IMR-90 (cell line): Measurements from ENCODE around the gene PNKD. TPM values are rescaled to one million over a fixed set of nuclear protein-coding genes. Genes with fewer than 3 reads are reported as not detected.

Experiments
- ATAC-seq: fragments of 200-7000 bp; cut with Tn5 transposase; 2 replicates; pipeline ENCODE4 v1.9.1; 2020; ENCODE audit warnings: low read depth, mild to moderate bottlenecking, moderate library complexity
- BruUV-seq: library from RNA; stranded (reverse); fragments of 400-500 nt; replicated peaks from 2 replicates; lab custom pipeline; 2021; lab: Mats Ljungman, UMichigan
- CTCF ChIA-PET: fragments of 300-600 bp; formaldehyde crosslinking; extraction: SDS; loops from one replicate; lab custom pipeline; 2021; ENCODE audit warnings: antibody characterized with exemption; lab: Yijun Ruan, JAX
- POLR2A ChIA-PET: fragments of 300-600 bp; sonication (Branson Sonifier 250); formaldehyde crosslinking; loops from one replicate; lab custom pipeline; 2022; ENCODE audit warnings: antibody characterized with exemption; ENCODE audit not compliant: unreplicated experiment; lab: Charles Lee
- DNase-seq: peaks from one replicate; pipeline ENCODE4 v3.0.0; 2013
- H2AFZ ChIP-seq: replicated peaks from 2 replicates; pipeline ENCODE3; 2013; ENCODE audit warnings: low read length, mild to moderate bottlenecking; ENCODE audit not compliant: poor library complexity
- H2AK5ac ChIP-seq: 2 replicates; pipeline ENCODE4 v1.6.1; 2013; ENCODE audit warnings: low read depth, low read length, inconsistent platforms
- H2AK9ac ChIP-seq: replicated peaks from 2 replicates; pipeline ENCODE3; 2013; ENCODE audit warnings: mild to moderate bottlenecking, low read depth, low read length, moderate library complexity; ENCODE audit not compliant: poor library complexity
- H2BK120ac ChIP-seq: 2 replicates; pipeline ENCODE4 v1.6.1; 2013; ENCODE audit warnings: low read depth, low read length, inconsistent platforms
- H2BK15ac ChIP-seq: 3 replicates; pipeline ENCODE4 v1.6.1; 2013; ENCODE audit warnings: low read depth, low read length, inconsistent platforms
- H2BK20ac ChIP-seq: 2 replicates; pipeline ENCODE4 v1.6.1; 2013; ENCODE audit warnings: low read depth, mild to moderate bottlenecking, inconsistent platforms, low read length, moderate library complexity
- H2BK5ac ChIP-seq: 2 replicates; pipeline ENCODE4 v1.6.1; 2013; ENCODE audit warnings: mild to moderate bottlenecking, low read depth, low read length, inconsistent platforms; ENCODE audit not compliant: poor library complexity, severe bottlenecking
- H3K14ac ChIP-seq: replicated peaks from 2 replicates; pipeline ENCODE4 v1.6.1; 2013; ENCODE audit warnings: low read depth, low read length, inconsistent platforms
- H3K18ac ChIP-seq: 2 replicates; pipeline ENCODE4 v1.6.1; 2013; ENCODE audit warnings: low read depth, low read length, control low read depth
- H3K23ac ChIP-seq: 2 replicates; pipeline ENCODE4 v1.6.1; 2013; ENCODE audit warnings: low read depth, low read length, inconsistent platforms
- H3K27ac ChIP-seq: 2 replicates; pipeline ENCODE4 v1.5.1; 2013; ENCODE audit warnings: mild to moderate bottlenecking, control low read depth, low read length; ENCODE audit not compliant: insufficient read depth
- H3K27me3 ChIP-seq: 2 replicates; pipeline ENCODE4 v1.6.1; 2013; ENCODE audit warnings: low read length; ENCODE audit not compliant: control insufficient read depth, insufficient read depth
- H3K36me3 ChIP-seq: 2 replicates; pipeline ENCODE4 v1.6.1; 2013; ENCODE audit warnings: low read length, mixed read lengths; ENCODE audit not compliant: control insufficient read depth, insufficient read depth
- H3K4ac ChIP-seq: 2 replicates; pipeline ENCODE4 v1.6.1; 2013; ENCODE audit warnings: low read depth, low read length, inconsistent platforms
- H3K4me1 ChIP-seq: 2 replicates; pipeline ENCODE4 v1.6.1; 2013; ENCODE audit warnings: low read length, mixed read lengths; ENCODE audit not compliant: control insufficient read depth, insufficient read depth
- H3K4me2 ChIP-seq: 2 replicates; pipeline ENCODE4 v1.6.1; 2013; ENCODE audit warnings: low read depth, mild to moderate bottlenecking, control low read depth, low read length, moderate library complexity
- H3K4me3 ChIP-seq: 2 replicates; pipeline ENCODE4 v1.5.1; 2013; ENCODE audit warnings: low read depth, mild to moderate bottlenecking, control low read depth, low read length, moderate library complexity; ENCODE audit not compliant: insufficient read depth
- H3K56ac ChIP-seq: 2 replicates; pipeline ENCODE4 v1.6.1; 2013; ENCODE audit warnings: low read length, inconsistent platforms; ENCODE audit not compliant: insufficient read depth; ENCODE audit errors: extremely low read depth
- H3K79me1 ChIP-seq, 2 experiments: 2 replicates each; pipeline ENCODE4 v1.6.1; 2013; ENCODE audit warnings: low read length in 2 of 2, inconsistent platforms in 1 of 2, low read depth in 1 of 2
- H3K9ac ChIP-seq: 2 replicates; pipeline ENCODE4 v1.6.1; 2013; ENCODE audit warnings: low read depth, low read length, control low read depth
- H3K9me1 ChIP-seq: 2 replicates; pipeline ENCODE4 v1.6.1; 2013; ENCODE audit warnings: low read length, inconsistent platforms; ENCODE audit not compliant: insufficient read depth
- H3K9me3 ChIP-seq: 2 replicates; pipeline ENCODE4 v1.6.1; 2013; ENCODE audit warnings: low read length; ENCODE audit not compliant: control insufficient read depth, insufficient read depth
- H4K20me1 ChIP-seq: 2 replicates; pipeline ENCODE4 v1.6.1; 2013; ENCODE audit warnings: low read length, inconsistent platforms; ENCODE audit not compliant: insufficient read depth
- H4K5ac ChIP-seq: 2 replicates; pipeline ENCODE4 v1.6.1; 2013; ENCODE audit warnings: mild to moderate bottlenecking, low read depth, low read length, control low read depth
- H4K8ac ChIP-seq, 2 experiments: 2 replicates each; pipeline ENCODE4 v1.6.1; 2013; ENCODE audit warnings: low read depth in 2 of 2, low read length in 2 of 2, control low read depth in 1 of 2, inconsistent platforms in 1 of 2
- H4K91ac ChIP-seq: 2 replicates; pipeline ENCODE4 v1.6.1; 2013; ENCODE audit warnings: low read depth, low read length, inconsistent platforms; ENCODE audit not compliant: insufficient read depth
- CTCF ChIP-seq: conservative IDR thresholded peaks from 2 replicates; pipeline ENCODE4 v1.5.1; 2012; ENCODE audit warnings: mild to moderate bottlenecking, low read depth, low read length, improper control_type of control experiment
- ELK1 ChIP-seq: fragments of 150-350 bp; IDR thresholded peaks from 2 replicates; pipeline ENCODE4 v1.6.1; 2016; ENCODE audit warnings: low read depth, mild to moderate bottlenecking, low read length, moderate library complexity, borderline replicate concordance
- WGBS, 2 experiments: methylation state at CpG; one replicate each; pipeline versions ENCODE4 v1.1.5 to v1.1.7; 2013; ENCODE audit warnings: missing lambda C conversion rate in 2 of 2; ENCODE audit not compliant: insufficient read length in 1 of 2; ENCODE audit errors: extremely low coverage in 2 of 2; 5-methylcytosine and 5-hydroxymethylcytosine counted together
- dilution Hi-C: fragments of 300-500 bp; cut with HindIII; formaldehyde crosslinking; loops from one replicate; pipeline ENCODE4 v1.14.3; 2018; ENCODE audit warnings: low sequenced_read_pairs; ENCODE audit not compliant: unreplicated experiment
- in situ Hi-C: fragments of 300-500 bp; cut with MboI; formaldehyde crosslinking; loops from 3 replicates; pipeline ENCODE4 v1.14.3; 2019; ENCODE audit warnings: low sequenced_read_pairs, inconsistent platforms, mixed read lengths
- intact Hi-C: fragments of 100-400 bp; cut with micrococcal nuclease; formaldehyde crosslinking; loops from 2 replicates; pipeline ENCODE4 v1.10.0; 2022
- polyA plus RNA-seq, 3 experiments: library from polyadenylated mRNA; depleted of rRNA; stranded (reverse); fragments of >200 nt; gene quantifications; 2 replicates each; pipeline ENCODE4 v1.2.3, GENCODE V29; 2012; ENCODE audit warnings: low replicate concordance in 1 of 3
- total RNA-seq: library from RNA; depleted of rRNA; stranded (reverse); fragments of >200 nt; gene quantifications from 2 replicates; pipeline ENCODE4 v1.2.3, GENCODE V29; 2012

The PNKD gene
- total and polyA plus RNA-seq, 2 of the 4 experiments (the other 2 are of a cell fraction), result 19.2 to 68.5 TPM

GRCh38 chr2:218363736-218364135, 93.4 kb downstream of the PNKD start:
- no TSS peak for BruUV-seq
- H4K20me1 ChIP-seq, result no peaks in the 10 kb centered on the region
- H3K27me3 ChIP-seq, result peaks cover 6% of the 10 kb centered on the region; the same call in 1 of the 2 replicates
- no peak overlapping the region for H4K91ac ChIP-seq
- H3K4me1 ChIP-seq, result peaks cover 2% of the 10 kb centered on the region; the same call in 1 of the 2 replicates
- H3K23ac ChIP-seq, result no peak overlapping the region
- no peak overlapping the region for H4K8ac ChIP-seq
- H2BK15ac ChIP-seq, result no peak overlapping the region
- WGBS, 2 experiments, result 80% methylated on average over 1 of the region's 3 CpGs; no CpG with 5 or more reads in 1 of the 2 experiments
- CTCF ChIA-PET, result no interaction called here
- no peak for DNase-seq
- no peak overlapping the region for H3K27ac ChIP-seq
- dilution Hi-C loops (no loop called here), in situ Hi-C loops (no loop called here), intact Hi-C loops (no loop called here)
- peaks cover 7% of the 10 kb centered on the region for H3K9me3 ChIP-seq
- no peak overlapping the region for H3K56ac ChIP-seq
- ATAC-seq, result no peak
- H3K9ac ChIP-seq, result no peak overlapping the region
- H2BK20ac ChIP-seq, result no peak overlapping the region
- no peaks in the 10 kb centered on the region for H3K9me1 ChIP-seq
- H2AFZ ChIP-seq, result no peak overlapping the region
- H2BK120ac ChIP-seq, result no peak overlapping the region
- no peak overlapping the region for H3K14ac ChIP-seq
- no peak overlapping the region for H2AK9ac ChIP-seq
- no peak overlapping the region for H4K5ac ChIP-seq
- no peak overlapping the region for H2AK5ac ChIP-seq
- no peak overlapping the region for H3K18ac ChIP-seq
- H3K36me3 ChIP-seq, result no peaks in the 10 kb centered on the region
- H3K4ac ChIP-seq, result no peak overlapping the region
- H3K4me2 ChIP-seq, result no peak overlapping the region
- POLR2A ChIA-PET, result no interaction called here
- no peak overlapping the region for H3K4me3 ChIP-seq
- TF ChIP-seq ELK1 (no peak), CTCF (no peak)
- H3K79me1 ChIP-seq, result no peaks in the 10 kb centered on the region
- no peak overlapping the region for H2BK5ac ChIP-seq
